H9 (cell line): ENCODE results near the gene SCGN. TPM values are rescaled to one million over a fixed set of nuclear protein-coding genes. Genes with fewer than 3 reads are reported as not detected.

Source experiments
- DNase-seq: peaks from one replicate; pipeline ENCODE4 v3.0.0-alpha.2; 2017
- H2AFZ ChIP-seq: one replicate; pipeline ENCODE4 v1.6.1; 2013; ENCODE audit warnings: mild to moderate bottlenecking, low read length, control low read depth, moderate library complexity
- H2AK5ac ChIP-seq: 2 replicates; pipeline ENCODE4 v1.6.1; 2013; ENCODE audit warnings: low read length, control low read depth, mixed read lengths; ENCODE audit not compliant: insufficient read length
- H2BK120ac ChIP-seq: one replicate; pipeline ENCODE4 v1.6.1; 2013; ENCODE audit warnings: low read depth, mild to moderate bottlenecking, low read length, control low read depth, inconsistent platforms; ENCODE audit not compliant: poor library complexity, severe bottlenecking
- H2BK12ac ChIP-seq: 2 replicates; pipeline ENCODE4 v1.6.1; 2013; ENCODE audit warnings: low read length, control low read depth, mixed read lengths, low read depth; ENCODE audit not compliant: insufficient read length
- H2BK15ac ChIP-seq: 2 replicates; pipeline ENCODE4 v1.6.1; 2013; ENCODE audit warnings: low read depth, low read length, control low read depth
- H2BK20ac ChIP-seq: one replicate; pipeline ENCODE4 v1.6.1; 2013; ENCODE audit warnings: low read depth, mild to moderate bottlenecking, low read length, control low read depth, inconsistent platforms; ENCODE audit not compliant: poor library complexity, severe bottlenecking
- H2BK5ac ChIP-seq: 2 replicates; pipeline ENCODE4 v1.6.1; 2013; ENCODE audit warnings: low read length, control low read depth, mixed read lengths; ENCODE audit not compliant: insufficient read length
- H3K14ac ChIP-seq: 2 replicates; pipeline ENCODE4 v1.6.1; 2013; ENCODE audit warnings: low read length, control low read depth; ENCODE audit not compliant: insufficient read depth
- H3K18ac ChIP-seq: 2 replicates; pipeline ENCODE4 v1.6.1; 2013; ENCODE audit warnings: low read depth, mild to moderate bottlenecking, mixed read lengths, low read length, control low read depth; ENCODE audit not compliant: insufficient read length
- H3K23ac ChIP-seq: 2 replicates; pipeline ENCODE4 v1.6.1; 2013; ENCODE audit warnings: low read length, control low read depth, mixed read lengths, low read depth; ENCODE audit not compliant: insufficient read length
- H3K23me2 ChIP-seq: 2 replicates; pipeline ENCODE4 v1.6.1; 2013; ENCODE audit warnings: low read depth, mild to moderate bottlenecking, mixed read lengths, low read length, control low read depth; ENCODE audit not compliant: insufficient read length, poor library complexity, severe bottlenecking
- H3K27ac ChIP-seq: 2 replicates; pipeline ENCODE4 v1.5.1; 2013; ENCODE audit warnings: low read length, control low read depth, mixed read lengths, low read depth; ENCODE audit not compliant: insufficient read length
- H3K27me3 ChIP-seq: 2 replicates; pipeline ENCODE4 v1.6.1; 2013; ENCODE audit warnings: low read length, control low read depth, inconsistent platforms; ENCODE audit not compliant: insufficient read depth
- H3K4ac ChIP-seq: 2 replicates; pipeline ENCODE4 v1.6.1; 2013; ENCODE audit warnings: low read depth, mild to moderate bottlenecking, control low read depth, inconsistent platforms, low read length, moderate library complexity
- H3K4me1 ChIP-seq: 2 replicates; pipeline ENCODE4 v1.6.1; 2013; ENCODE audit warnings: low read length, control low read depth, inconsistent platforms; ENCODE audit not compliant: insufficient read depth
- H3K4me2 ChIP-seq: 2 replicates; pipeline ENCODE4 v1.6.1; 2013; ENCODE audit warnings: low read length, control low read depth, mixed read lengths; ENCODE audit not compliant: insufficient read length, insufficient read depth
- H3K56ac ChIP-seq: 2 replicates; pipeline ENCODE4 v1.6.1; 2013; ENCODE audit warnings: low read depth, mild to moderate bottlenecking, mixed read lengths, low read length, control low read depth; ENCODE audit not compliant: insufficient read length
- H3K79me1 ChIP-seq: 2 replicates; pipeline ENCODE4 v1.6.1; 2013; ENCODE audit warnings: low read depth, mild to moderate bottlenecking, moderate library complexity, low read length, control low read depth, inconsistent platforms; ENCODE audit not compliant: insufficient read depth, poor library complexity, severe bottlenecking
- H3K79me2 ChIP-seq: 2 replicates; pipeline ENCODE4 v1.6.1; 2013; ENCODE audit warnings: low read length, control low read depth, inconsistent platforms; ENCODE audit not compliant: insufficient read depth
- H3K9ac ChIP-seq: 2 replicates; pipeline ENCODE4 v1.6.1; 2013; ENCODE audit warnings: low read length, control low read depth, mixed read lengths; ENCODE audit not compliant: insufficient read length; ENCODE audit errors: extremely low read depth
- H3K9me3 ChIP-seq: one replicate; pipeline ENCODE4 v1.6.1; 2013; ENCODE audit warnings: low read depth, low read length, inconsistent platforms; ENCODE audit not compliant: control insufficient read depth
- H3T11ph ChIP-seq: one replicate; pipeline ENCODE4 v1.6.1; 2013; ENCODE audit warnings: mild to moderate bottlenecking, low read length, control low read depth, inconsistent platforms
- H4K20me1 ChIP-seq: one replicate; pipeline ENCODE4 v1.6.1; 2013; ENCODE audit not compliant: control insufficient read depth, insufficient read length, insufficient read depth
- H4K5ac ChIP-seq: 2 replicates; pipeline ENCODE4 v1.6.1; 2013; ENCODE audit warnings: low read depth, mild to moderate bottlenecking, mixed read lengths, low read length, control low read depth; ENCODE audit not compliant: insufficient read length
- H4K8ac ChIP-seq: replicated peaks from 2 replicates; pipeline ENCODE4 v1.6.1; 2013; ENCODE audit warnings: low read length, control low read depth, mixed read lengths, low read depth; ENCODE audit not compliant: insufficient read length
- H4K91ac ChIP-seq: 2 replicates; pipeline ENCODE4 v1.6.1; 2013; ENCODE audit warnings: low read depth, mild to moderate bottlenecking, moderate library complexity, mixed read lengths, low read length, control low read depth; ENCODE audit not compliant: insufficient read length
- H3K27ac Mint-ChIP-seq, 3 experiments: 2 replicates in 2 of 3; 3 replicates in 1 of 3; pipeline ENCODE4 v1.8.0; 2020 to 2021; ENCODE audit warnings: mixed read lengths in 3 of 3, mild to moderate bottlenecking in 1 of 3, moderate library complexity in 1 of 3
- H3K27me3 Mint-ChIP-seq: 2 replicates; pipeline ENCODE4 v1.8.0; 2021; ENCODE audit warnings: low read depth, mild to moderate bottlenecking, moderate library complexity, mixed read lengths
- H3K36me3 Mint-ChIP-seq, 3 experiments: 2 replicates in 2 of 3; 3 replicates in 1 of 3; pipeline ENCODE4 v1.8.0; 2020 to 2021; ENCODE audit warnings: low read depth in 3 of 3, mixed read lengths in 3 of 3; ENCODE audit not compliant: insufficient read depth in 1 of 3
- H3K4me1 Mint-ChIP-seq, 2 experiments: 2 replicates each; pipeline ENCODE4 v1.8.0; 2020; ENCODE audit warnings: mixed read lengths in 2 of 2
- H3K4me3 Mint-ChIP-seq, 2 experiments: 2 replicates in 1 of 2; 3 replicates in 1 of 2; pipeline ENCODE4 v1.8.0; 2020 to 2021; ENCODE audit warnings: mild to moderate bottlenecking in 2 of 2, mixed read lengths in 2 of 2, moderate library complexity in 1 of 2
- H3K9me3 Mint-ChIP-seq, 2 experiments: 2 replicates in 1 of 2; 3 replicates in 1 of 2; pipeline ENCODE4 v1.8.0; 2020; ENCODE audit warnings: mild to moderate bottlenecking in 2 of 2, mixed read lengths in 2 of 2, moderate library complexity in 1 of 2
- WGBS: extraction: QIAGEN DNeasy Blood & Tissue Kit; methylation state at CpG from one replicate; pipeline ENCODE4 v1.1.7; 2013; ENCODE audit warnings: missing lambda C conversion rate, low lambda C conversion rate, mixed read lengths; ENCODE audit not compliant: insufficient read length; ENCODE audit errors: extremely low coverage; 5-methylcytosine and 5-hydroxymethylcytosine counted together
- total RNA-seq: library from RNA; stranded (reverse); gene quantifications from 2 replicates; pipeline ENCODE4 v1.2.1, GENCODE V29; 2021
- TF ChIP-seq, protein P1 (sequence below): fragments of 200-600 bp; sonication (generic); conservative IDR thresholded peaks from 3 replicates; pipeline ENCODE4 v1.8.0; 2021; ENCODE audit warnings: antibody characterized with exemption, mild to moderate bottlenecking

The SCGN gene
- total RNA-seq, 1 experiment from 2014 or later, result not detected

GRCh38 chr6:25691894-25692293 lies 39.9 kb downstream of the SCGN start:
- no peaks in the 10 kb centered on the region for H3K27me3 Mint-ChIP-seq

More at GRCh38 chr6:25691894-25692293, 39.9 kb downstream of the SCGN start:
- Histone ChIP-seq H4K8ac (no peak overlapping the region), H3K23ac (no peak overlapping the region), H3T11ph (no peak overlapping the region), H2AFZ (no peak overlapping the region), H3K4ac (no peak overlapping the region), H3K27ac (no peak overlapping the region), H3K9ac (no peak overlapping the region), H3K79me1 (no peaks in the 10 kb centered on the region), H4K91ac (no peak overlapping the region), H3K4me2 (no peak overlapping the region), H4K5ac (no peak overlapping the region), H3K56ac (no peak overlapping the region), H3K27me3 (no peaks in the 10 kb centered on the region), H3K9me3 (no peaks in the 10 kb centered on the region), H2BK12ac (no peak overlapping the region), H2AK5ac (no peak overlapping the region), H2BK20ac (no peak overlapping the region), H3K23me2 (no peaks in the 10 kb centered on the region), H2BK5ac (no peak overlapping the region), H3K18ac (no peak overlapping the region), H2BK15ac (no peak overlapping the region), H3K79me2 (no peaks in the 10 kb centered on the region), H3K14ac (no peak overlapping the region), H3K4me1 (no peaks in the 10 kb centered on the region; the same call in 1 of the 2 replicates), H4K20me1 (no peaks in the 10 kb centered on the region), H2BK120ac (no peak overlapping the region)
- peaks cover 12 to 14% of the 10 kb centered on the region in 2 experiments for H3K4me1 Mint-ChIP-seq
- H3K36me3 Mint-ChIP-seq, result no peaks in the 10 kb centered on the region
- no peak overlapping the region for H3K4me3 Mint-ChIP-seq
- no CpG with 5 or more reads among the region's 3 CpGs for WGBS
- H3K27ac Mint-ChIP-seq, result no peak overlapping the region
- TF ChIP-seq, protein P1, sequence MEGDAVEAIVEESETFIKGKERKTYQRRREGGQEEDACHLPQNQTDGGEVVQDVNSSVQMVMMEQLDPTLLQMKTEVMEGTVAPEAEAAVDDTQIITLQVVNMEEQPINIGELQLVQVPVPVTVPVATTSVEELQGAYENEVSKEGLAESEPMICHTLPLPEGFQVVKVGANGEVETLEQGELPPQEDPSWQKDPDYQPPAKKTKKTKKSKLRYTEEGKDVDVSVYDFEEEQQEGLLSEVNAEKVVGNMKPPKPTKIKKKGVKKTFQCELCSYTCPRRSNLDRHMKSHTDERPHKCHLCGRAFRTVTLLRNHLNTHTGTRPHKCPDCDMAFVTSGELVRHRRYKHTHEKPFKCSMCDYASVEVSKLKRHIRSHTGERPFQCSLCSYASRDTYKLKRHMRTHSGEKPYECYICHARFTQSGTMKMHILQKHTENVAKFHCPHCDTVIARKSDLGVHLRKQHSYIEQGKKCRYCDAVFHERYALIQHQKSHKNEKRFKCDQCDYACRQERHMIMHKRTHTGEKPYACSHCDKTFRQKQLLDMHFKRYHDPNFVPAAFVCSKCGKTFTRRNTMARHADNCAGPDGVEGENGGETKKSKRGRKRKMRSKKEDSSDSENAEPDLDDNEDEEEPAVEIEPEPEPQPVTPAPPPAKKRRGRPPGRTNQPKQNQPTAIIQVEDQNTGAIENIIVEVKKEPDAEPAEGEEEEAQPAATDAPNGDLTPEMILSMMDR, result no peak
- no peaks in the 10 kb centered on the region for H3K9me3 Mint-ChIP-seq
- no peak for DNase-seq
